Mononuclear cell (primary cell): Measurements from ENCODE around the gene GLRX5. TPM values are rescaled to one million over a fixed set of nuclear protein-coding genes. Genes with fewer than 3 reads are reported as not detected.
A peak's percentile ranks its signal among the peaks of the same experiment; 100 is the strongest.

Experiments
- H3K27me3 ChIP-seq: 2 replicates; pipeline ENCODE4 v1.6.0; 2011; ENCODE audit warnings: low read length, control low read depth; ENCODE audit not compliant: insufficient read depth
- H3K4me1 ChIP-seq: 2 replicates; pipeline ENCODE4 v1.5.1; 2011; ENCODE audit warnings: mild to moderate bottlenecking, low read length, control low read depth; ENCODE audit not compliant: insufficient read depth
- H3K4me3 ChIP-seq: 2 replicates; pipeline ENCODE4 v1.5.1; 2011; ENCODE audit warnings: mild to moderate bottlenecking, low read length, moderate library complexity
- H3K9me3 ChIP-seq: 2 replicates; pipeline ENCODE4 v1.5.1; 2011; ENCODE audit warnings: low read depth, mild to moderate bottlenecking, control low read depth, low read length
- total RNA-seq: library from RNA; depleted of rRNA; stranded (reverse); fragments of >200 nt; gene quantifications from one replicate; pipeline ENCODE4 v1.2.3, GENCODE V29; 2012

GLRX5 gene
- total RNA-seq, 1 donor: 14.4 TPM

DNA sequence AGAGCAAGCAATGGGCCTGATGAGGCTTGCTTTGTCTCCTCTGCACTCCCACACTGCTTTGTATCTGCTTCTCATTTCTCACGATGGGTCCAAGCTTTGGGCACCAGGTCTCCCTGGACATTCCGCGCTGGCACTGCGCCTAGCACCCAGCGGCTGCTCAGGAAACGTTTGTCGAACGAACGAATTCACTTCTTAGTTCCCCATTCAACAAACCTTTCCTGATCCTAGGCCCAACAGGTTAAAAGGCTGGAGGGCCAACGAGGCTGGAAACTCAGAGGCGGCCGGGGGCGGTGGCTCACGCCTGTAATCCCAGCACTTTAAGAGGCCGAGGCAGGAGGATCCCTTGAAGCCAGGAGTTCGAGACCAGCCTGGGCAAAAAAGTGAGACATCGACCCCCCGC lies 1.0 kb upstream of the GLRX5 start:
- H3K27me3 ChIP-seq: no peaks in the 10 kb centered on the region
- no peaks in the 10 kb centered on the region for H3K9me3 ChIP-seq
- peaks cover 34% of the 10 kb centered on the region for H3K4me1 ChIP-seq
- peak overlapping the region; percentile 91 for H3K4me3 ChIP-seq

DNA sequence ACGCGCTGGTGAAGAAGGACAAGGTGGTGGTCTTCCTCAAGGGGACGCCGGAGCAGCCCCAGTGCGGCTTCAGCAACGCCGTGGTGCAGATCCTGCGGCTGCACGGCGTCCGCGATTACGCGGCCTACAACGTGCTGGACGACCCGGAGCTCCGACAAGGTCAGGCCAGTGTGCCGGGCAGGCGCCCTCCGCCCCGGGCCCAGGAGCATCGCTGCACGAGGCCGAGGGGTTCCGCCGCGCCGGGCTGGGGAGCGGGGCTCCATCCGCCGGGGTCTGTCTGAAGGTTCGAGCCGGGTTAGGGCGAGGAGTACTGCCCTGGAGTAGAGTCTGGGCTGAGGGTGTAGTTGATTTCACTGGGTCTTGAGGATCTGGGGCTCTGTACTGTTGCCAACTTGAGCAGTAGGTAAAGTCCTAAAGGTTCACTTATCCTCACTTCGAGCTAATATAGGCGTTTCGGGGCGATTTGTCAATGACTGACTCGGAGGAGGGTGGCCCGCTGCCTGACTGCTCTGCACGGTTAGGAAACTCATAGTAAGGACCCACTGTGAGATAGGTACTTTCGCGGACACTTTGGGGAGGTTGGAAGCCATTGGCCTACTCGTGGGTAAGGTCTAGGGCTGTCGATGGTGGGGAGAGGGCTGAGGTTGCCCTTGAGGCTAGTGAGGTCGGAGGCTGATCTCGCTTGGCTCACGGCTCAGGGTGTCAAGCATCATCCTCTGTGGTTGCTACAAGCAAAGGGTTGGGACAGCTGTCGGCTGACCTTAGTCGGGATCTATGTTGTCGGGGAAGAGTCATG lies 574 bp downstream of the GLRX5 start:
- Histone ChIP-seq H3K9me3 (no peaks in the 10 kb centered on the region), H3K27me3 (no peaks in the 10 kb centered on the region), H3K4me3 (peak overlapping the region; percentile 91), H3K4me1 (peaks cover 34% of the 10 kb centered on the region)

DNA sequence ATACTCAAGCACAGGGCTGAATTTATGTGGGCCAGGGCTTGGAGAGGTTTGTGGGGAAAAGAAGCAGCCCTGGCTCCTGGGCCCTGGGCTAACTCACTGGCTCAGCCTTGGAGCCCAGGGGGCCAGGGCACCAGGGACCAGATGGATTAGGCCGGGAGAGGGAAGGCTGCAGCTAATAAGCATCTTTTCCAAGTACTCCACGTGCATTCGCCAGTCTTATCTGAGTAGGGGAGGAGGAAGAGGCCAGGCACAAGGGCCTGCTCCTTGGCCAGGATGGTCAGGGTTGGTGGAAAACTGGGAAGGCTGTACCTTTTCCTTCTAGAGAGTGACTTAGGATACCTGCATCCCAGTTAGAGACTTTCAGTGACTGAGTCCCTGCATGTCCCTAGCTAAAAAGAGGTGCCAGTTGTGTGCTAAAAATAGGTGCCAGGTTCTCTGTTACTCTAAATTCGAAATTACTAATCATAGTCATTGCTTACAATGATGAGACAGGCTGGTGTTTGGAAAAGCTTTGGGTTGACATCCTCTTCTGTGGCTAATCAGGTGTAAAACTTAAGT lies 1.3 kb downstream of the GLRX5 start:
- peaks cover 34% of the 10 kb centered on the region for H3K4me1 ChIP-seq

DNA sequence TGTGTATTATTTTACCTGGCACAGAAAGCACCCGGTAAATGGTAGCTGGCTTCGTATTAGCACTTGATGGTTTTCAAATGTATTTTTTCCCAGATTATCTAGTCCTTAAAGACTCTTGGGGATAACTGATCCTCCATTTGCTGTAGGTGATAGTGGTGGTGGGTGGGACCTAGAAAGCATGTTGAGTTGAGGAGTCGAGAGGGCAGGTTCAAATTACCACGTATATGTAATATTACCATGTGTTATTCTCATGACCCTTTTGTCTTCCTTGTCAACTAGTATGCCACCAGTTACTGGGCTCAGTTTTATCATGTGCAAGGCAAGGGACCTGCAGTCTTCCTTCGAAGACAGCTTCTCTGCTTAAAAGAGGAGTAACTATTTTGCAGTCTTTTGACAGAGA lies 1.8 kb downstream of the GLRX5 start:
- Histone ChIP-seq H3K27me3 (no peaks in the 10 kb centered on the region), H3K9me3 (no peaks in the 10 kb centered on the region), H3K4me3 (no peak overlapping the region), H3K4me1 (peaks cover 34% of the 10 kb centered on the region)

More for the DNA sequence above, 1.3 kb downstream of the GLRX5 start:
- no peaks in the 10 kb centered on the region for H3K9me3 ChIP-seq
- no peaks in the 10 kb centered on the region for H3K27me3 ChIP-seq
- no peak overlapping the region for H3K4me3 ChIP-seq

DNA sequence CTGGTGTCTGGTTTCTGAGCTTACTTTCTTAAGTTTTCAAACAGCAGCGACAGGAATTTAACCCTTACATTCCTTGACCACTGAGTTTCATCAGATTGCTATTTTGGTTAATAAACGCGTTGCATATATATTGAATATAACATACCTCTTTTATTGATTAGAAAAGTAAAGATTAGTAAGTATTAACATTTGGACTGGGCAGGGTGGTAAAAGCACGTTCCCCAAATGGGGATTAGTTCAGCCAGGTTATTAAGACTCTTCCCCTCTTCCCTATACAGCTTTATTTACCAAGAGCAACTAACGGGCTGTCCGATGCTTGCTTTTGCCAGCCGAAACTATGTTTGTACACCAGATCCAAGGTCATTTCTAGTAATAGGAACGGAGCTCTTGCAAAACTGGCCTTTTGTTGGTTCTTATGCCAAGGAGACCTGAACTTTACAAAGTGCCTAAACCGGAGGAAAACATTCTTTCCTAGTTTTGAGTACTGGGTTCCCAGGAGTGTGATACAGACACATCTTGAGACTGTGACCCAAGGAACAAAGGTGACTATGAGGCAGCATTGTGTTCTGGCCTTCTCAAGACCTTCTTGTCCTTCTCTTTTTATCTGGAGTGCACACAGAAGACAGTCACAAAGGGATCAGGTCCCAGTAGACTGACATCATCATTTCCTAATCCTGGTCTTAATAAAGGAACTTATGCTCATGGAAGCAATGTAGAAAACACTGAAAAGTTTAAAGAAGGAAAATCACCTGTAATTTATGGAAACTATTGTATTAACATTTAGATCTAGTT lies 2.6 kb downstream of the GLRX5 start:
- Histone ChIP-seq H3K27me3 (no peaks in the 10 kb centered on the region), H3K4me3 (no peak overlapping the region), H3K9me3 (no peaks in the 10 kb centered on the region), H3K4me1 (peaks cover 30% of the 10 kb centered on the region)

DNA sequence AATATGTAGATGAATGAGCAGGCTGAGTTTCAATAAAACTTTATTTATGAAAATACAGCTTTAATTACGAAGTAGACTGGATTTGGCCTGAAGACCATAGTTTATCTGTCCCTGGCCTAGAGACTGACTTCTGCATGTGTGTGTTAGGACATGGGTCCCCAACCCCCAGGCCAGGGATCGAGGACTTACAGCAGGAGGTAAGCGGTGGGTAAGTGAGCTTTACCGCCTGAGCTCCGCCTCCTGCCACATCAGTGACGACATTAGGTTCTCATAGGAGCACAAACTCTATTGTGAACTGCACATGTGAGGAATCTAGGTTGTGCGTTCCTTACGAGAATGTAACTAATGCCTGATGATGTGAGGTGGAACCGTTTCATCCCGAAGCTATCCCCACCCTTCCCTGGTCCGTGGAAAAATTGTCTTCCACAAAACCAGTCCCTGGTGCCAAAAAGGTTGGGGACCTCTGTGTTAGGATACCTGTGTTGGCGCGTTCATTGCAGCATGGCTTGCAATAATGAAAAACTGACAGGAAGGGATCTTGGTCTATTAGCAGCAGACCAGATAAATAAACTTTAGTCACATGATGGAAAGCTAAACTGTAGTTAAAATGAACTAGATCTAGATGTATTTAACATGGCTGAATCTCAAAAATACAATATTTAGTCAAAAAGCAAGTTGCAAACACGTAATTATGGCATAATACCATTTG lies 4.1 kb downstream of the GLRX5 start:
- no peak overlapping the region for H3K4me3 ChIP-seq
- peaks cover 18% of the 10 kb centered on the region for H3K4me1 ChIP-seq
- no peaks in the 10 kb centered on the region for H3K27me3 ChIP-seq
- H3K9me3 ChIP-seq: no peaks in the 10 kb centered on the region

DNA sequence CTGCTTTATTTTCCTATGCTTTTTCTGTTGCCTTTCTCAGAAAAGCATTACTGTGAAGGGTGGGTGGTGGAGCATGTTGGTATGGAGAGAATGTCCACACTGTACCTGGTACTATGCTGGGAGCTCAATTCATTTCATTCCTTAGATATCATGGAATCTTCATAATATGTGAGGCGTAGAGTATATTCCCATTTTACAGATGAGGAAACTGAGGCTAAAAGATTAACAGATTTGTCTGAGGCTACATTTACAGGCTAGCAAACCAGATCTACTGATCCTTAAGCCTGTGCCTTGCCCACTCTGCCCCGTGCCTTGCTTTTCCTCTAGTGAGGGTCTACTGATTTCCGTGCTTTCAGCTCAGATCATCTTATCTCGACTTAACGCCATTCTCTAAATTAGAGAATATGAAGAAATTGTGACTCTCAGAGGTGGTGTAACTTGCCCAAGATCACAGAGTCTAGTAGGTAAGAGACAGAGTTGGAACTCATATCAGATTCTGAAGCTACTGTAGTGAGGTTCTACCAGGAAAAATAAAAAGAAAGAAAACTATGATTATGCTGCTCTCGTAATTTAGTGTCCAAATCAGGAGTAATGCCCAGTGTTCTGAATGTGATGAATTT lies 5.5 kb downstream of the GLRX5 start:
- Histone ChIP-seq H3K27me3 (no peaks in the 10 kb centered on the region), H3K4me3 (no peak overlapping the region), H3K4me1 (peaks cover 15% of the 10 kb centered on the region)

DNA sequence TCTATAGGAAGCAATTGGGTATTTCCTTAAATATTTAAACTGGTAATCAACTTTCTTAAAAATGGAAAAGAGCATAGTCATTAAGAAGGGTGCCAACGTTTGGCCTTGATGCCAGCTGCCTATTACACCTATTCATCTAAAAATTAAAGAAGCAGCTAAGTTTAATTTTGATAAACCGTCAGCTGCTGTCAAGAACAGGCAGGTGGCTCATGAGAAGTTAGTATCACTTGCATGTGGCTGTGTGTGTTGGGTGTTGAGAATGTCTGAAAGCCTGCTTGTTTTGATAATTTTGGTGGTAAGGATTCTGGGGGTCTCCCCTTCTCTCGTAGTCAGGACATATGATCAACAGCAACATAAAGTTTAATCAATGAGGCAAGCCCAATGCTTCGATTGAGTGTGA lies 6.5 kb downstream of the GLRX5 start:
- Histone ChIP-seq H3K4me1 (peaks cover 5% of the 10 kb centered on the region), H3K9me3 (no peaks in the 10 kb centered on the region), H3K27me3 (no peaks in the 10 kb centered on the region)

More for the DNA sequence above, 5.5 kb downstream of the GLRX5 start:
- no peaks in the 10 kb centered on the region for H3K9me3 ChIP-seq

DNA sequence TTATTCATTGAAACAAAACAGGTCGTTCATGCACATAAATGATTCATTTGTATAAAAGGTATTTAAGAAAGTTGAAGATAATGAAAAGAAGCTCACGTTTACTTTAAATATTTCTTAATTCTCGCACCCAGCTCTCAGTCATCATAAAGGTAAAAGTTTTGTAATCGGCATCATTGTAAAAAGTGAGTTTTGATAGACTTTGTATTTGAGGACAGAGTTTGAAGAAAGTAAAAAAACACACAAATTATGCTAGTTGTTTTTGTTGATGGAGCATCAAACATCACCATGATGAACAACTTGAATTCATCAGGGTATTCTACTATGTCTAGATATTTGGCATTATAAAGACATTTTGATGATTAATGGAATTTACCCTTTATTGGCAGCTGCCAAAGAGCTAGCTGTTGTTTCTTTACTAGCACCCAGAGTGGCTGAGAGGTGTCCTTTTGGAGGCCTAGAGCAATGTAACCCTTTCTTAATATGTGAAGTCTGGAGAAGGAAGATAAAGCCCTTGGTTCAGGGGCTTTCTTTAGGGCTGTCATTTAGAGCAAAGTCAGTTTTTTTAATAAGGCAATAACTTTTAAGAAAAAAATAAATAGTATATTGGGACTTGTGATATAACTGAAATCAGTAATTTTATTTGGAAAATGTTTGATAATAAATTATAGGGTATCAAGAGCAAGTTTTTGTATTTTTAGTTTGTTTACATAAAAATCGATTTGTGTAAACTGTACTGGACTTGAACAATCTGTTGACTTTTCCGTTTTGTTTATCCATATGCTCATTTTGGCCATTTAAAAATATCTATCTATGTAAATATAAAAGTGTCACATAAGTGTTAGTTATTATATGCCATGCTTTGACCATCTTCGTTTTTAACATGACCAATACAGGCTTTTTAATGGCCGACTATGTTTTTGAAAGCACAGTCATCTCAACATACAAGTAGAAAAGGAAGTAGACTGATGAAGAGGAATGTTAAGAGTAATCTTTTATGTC lies 7.4 kb downstream of the GLRX5 start:
- H3K27me3 ChIP-seq: no peaks in the 10 kb centered on the region
- H3K4me3 ChIP-seq: no peak overlapping the region
- H3K4me1 ChIP-seq: no peaks in the 10 kb centered on the region
- no peaks in the 10 kb centered on the region for H3K9me3 ChIP-seq

More for the DNA sequence above, 6.5 kb downstream of the GLRX5 start:
- no peak overlapping the region for H3K4me3 ChIP-seq

DNA sequence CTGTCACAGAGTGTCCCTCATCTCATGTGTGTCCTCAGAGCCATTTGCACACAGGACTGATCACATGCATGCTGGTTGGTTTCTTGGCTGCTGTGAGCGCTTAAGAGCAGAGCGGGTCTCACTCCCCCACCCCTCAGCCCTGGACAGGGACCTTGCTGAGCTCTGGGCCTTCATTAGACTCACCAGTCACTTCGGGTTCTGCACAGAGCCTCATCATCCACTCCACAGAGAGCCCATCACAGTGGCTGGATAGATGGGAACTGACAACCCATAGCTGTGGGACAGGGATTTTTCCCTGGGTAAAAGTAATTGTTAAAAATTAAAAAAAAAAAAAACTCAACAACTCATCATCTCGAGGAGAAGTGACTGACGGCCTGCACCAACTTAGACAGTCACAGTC lies 8.2 kb downstream of the GLRX5 start:
- Histone ChIP-seq H3K9me3 (no peaks in the 10 kb centered on the region), H3K4me3 (no peak overlapping the region), H3K27me3 (no peaks in the 10 kb centered on the region), H3K4me1 (no peaks in the 10 kb centered on the region)

DNA sequence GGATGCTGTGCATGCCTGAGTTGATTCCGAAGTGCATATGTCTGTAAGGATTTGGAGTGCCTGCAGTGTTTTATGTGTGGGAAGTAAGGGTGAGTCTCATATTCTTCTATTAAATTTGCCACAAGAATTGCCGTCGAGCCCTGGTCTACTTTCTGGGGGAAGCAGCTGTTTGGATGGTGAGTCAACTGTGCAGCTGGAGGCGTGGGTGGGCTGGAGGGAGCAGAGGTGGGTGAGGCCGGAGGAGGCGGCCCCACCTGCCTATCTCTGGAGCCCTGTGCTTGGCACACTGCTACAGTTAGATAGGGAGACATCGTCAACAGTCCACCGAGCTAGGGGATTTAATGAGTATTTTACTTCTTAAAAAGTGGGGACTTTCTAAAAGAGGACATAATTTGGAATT lies 9.7 kb downstream of the GLRX5 start:
- Histone ChIP-seq H3K27me3 (no peaks in the 10 kb centered on the region), H3K4me1 (no peaks in the 10 kb centered on the region), H3K4me3 (no peak overlapping the region), H3K9me3 (no peaks in the 10 kb centered on the region)

DNA sequence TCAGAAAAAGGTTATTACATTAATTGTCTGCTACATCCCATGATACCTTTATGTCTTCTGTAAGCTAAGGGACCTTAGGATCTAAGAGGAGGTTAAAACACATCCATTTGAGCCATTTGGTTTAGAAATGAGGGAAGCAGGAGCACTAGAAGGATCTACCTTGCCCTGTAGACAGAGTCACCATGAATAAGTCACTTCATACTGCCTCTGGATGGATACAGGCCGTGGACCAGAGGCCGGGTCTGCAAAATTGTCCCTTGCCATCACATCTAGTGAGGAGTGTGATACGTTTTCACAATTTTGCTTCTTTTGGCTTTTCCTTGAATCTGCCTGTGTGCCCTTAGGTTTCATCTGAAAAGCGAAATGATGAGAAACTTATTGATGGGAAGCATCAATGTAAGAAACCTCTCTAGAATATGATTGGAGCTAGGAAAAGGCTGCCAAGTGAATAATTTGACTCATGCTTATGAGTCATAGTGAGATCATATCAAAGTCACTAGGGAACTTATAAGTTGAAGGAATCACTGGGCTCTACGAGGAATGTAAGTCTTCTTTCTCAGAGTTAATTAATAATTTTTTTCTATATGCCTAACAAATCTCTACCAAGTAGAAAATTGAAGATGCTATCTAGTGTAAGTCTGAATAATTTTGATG lies 10.8 kb downstream of the GLRX5 start:
- Histone ChIP-seq H3K4me1 (no peaks in the 10 kb centered on the region), H3K27me3 (no peaks in the 10 kb centered on the region), H3K9me3 (no peaks in the 10 kb centered on the region), H3K4me3 (no peak overlapping the region)

DNA sequence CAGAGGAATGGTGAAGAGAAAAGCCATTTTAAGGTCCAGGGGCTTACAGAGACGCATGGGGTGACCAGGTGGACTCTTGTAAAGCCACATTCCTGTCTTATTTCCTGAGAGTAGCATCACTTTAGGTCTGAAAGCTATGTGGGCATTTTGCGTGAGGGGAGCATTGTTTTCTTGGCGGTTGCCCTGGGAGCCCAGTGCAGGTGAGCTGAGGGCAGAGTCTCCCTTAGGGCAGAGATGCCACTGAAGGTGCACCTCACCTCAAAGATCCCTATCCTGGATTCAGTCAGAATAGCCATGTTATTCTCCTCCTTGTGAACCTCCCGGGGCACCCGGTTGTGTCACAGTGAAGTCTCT lies 12.4 kb downstream of the GLRX5 start:
- H3K4me3 ChIP-seq: no peak overlapping the region
- H3K4me1 ChIP-seq: no peaks in the 10 kb centered on the region
- no peaks in the 10 kb centered on the region for H3K9me3 ChIP-seq

More for the DNA sequence above, 12.4 kb downstream of the GLRX5 start:
- no peaks in the 10 kb centered on the region for H3K27me3 ChIP-seq
